Measurements from ENCODE around the gene CPN2. TPM values are rescaled to one million over a fixed set of nuclear protein-coding genes. Genes with fewer than 3 reads are reported as not detected.

Gene CPN2
- total RNA-seq, 1 donor from 2014 or later: not detected

DNA sequence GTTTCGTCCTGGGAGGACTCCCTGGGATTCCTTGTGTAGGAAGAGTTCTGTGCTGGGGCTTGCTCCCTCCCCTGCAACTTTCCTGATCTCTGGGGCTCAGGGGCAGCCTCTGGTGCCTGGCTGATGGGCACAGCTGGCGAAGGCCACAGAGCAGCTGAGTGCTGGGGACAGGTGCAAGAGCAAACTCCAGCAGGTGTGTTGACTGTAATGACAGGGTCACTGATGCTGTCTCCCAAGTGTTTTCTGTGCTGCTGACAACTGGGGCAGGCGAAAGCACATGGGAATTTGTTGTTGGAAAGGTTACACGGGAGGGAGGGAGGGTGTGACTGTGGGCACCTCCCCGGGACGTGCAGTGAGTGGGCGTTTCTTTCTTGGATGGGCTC, 21.6 kb downstream of the CPN2 start:
- no peak for DNase-seq (ENCODE audit: low read depth in 2 of 2)

GRCh38 chr3:194328942-194329582, 22.1 kb downstream of the CPN2 start:
- DNase-seq (ENCODE audit: low read depth in 2 of 2): no peak

DNA sequence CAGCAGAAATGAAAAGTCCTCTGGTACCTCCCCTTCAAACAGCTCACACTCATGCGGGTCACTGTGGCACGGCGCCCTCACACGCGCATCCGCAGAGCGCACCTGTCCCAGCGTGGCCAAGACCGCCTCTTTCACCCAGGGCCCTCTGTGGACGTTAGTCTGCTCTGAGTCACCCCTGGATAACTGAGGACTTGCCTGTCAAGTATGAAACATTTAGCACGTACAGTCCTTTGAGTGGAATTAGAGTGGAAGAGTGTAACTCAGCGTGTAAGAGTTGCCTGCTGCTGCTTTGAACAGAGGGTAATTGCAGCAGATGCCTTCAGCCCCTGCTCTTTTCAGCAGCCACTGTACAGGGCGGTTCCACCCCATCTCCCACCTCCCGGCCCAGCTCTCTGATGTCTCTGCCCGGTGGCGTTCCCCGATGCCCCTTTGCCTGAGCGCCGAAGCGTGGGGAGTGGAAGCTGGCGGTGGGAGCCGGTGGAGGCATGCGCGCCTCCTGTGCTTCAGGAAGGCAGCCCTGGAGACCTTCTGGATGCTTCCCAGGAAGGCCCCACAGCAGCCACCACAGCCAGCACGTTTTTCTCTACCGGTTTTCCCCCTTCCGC, 23.0 kb downstream of the CPN2 start:
- peak in 1 of 2 donors; percentile 25 for DNase-seq (ENCODE audit: low read depth in 2 of 2)

- DNase-seq (ENCODE audit: low read depth in 2 of 2): peak in 1 of 2 donors; percentile 33
Measured at GRCh38 chr3:194327218-194328052, 23.7 kb downstream of the CPN2 start.

GRCh38 chr3:194326968-194327217, 24.2 kb downstream of the CPN2 start:
- no peak for DNase-seq (ENCODE audit: low read depth in 2 of 2)

GRCh38 chr3:194326192-194326967, 24.7 kb downstream of the CPN2 start:
- peak in 1 of 2 donors; percentile 28 for DNase-seq (ENCODE audit: low read depth in 2 of 2)

DNA sequence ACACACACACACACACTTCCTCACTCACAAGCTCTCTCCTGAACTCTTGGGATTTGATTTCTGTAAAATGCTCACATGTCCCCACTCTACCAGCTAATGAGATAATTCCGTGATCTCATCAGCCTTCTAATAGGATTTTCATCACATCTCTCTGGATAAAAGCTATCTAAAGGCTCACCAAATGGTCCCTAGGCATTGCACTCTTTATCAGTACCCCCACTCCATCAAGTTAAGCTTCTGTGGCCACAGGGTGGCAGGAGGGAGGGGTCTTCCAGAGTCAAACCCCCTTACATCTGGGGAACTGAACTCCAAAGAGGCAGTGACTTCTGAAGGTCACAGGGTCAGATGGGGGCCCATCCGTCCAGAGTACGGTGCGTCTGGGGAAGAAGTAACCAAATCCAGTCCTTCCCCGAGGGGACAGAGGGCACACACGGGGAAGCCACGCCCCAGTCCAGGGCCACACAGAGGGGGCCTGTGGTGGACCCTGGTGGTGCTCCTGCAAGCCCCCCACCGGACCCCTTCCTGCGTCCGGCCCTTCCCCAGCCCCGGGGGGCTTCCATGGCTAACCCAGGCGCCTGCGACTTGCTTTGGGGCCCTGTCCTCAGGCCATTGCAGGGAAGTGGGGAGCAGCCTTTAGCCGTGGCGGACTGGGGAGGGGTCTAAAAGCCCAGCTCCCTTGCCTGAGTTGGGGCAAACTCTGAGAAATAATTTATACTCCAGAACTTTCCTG, 25.5 kb downstream of the CPN2 start:
- DNase-seq (ENCODE audit: low read depth in 2 of 2): no peak

GRCh38 chr3:194324823-194325327, 26.3 kb downstream of the CPN2 start:
- no peak for DNase-seq (ENCODE audit: low read depth in 2 of 2)

- peak in 1 of 2 donors; percentile 72 for DNase-seq (ENCODE audit: low read depth in 2 of 2)
Measured at GRCh38 chr3:194323785-194324735, 27.1 kb downstream of the CPN2 start.

DNA sequence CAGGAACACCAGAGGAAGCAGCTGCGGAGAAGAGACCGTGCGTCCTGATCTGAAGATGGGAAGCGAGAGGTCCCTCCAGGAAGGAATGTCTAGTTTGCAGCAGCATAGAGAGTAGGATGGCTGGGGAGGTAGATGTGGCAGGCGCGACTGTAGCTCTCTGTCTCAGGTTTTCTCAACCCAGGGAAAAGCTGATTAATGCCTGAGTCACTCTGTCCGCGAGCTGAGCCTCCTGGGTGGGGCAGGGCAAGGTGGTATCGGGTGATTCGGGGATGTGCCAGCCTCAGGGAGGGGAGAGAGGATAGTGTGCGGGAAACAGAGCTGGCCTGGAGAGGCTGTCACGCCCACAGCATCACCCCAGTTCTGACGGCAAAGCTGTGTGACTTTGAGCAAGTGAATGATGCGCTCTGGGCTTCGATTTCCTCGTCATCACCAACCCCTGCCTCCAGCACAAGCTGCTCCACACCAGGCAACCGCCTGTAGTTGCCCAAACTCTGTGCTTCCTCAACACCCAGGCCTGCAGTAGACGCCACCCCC, 28.4 kb downstream of the CPN2 start:
- peak in 1 of 2 donors; percentile 56 for DNase-seq (ENCODE audit: low read depth in 2 of 2)

- peak in 1 of 2 donors; percentile 47 for DNase-seq (ENCODE audit: low read depth in 2 of 2)
Measured at GRCh38 chr3:194321693-194322640, 29.2 kb downstream of the CPN2 start.

- DNase-seq (ENCODE audit: low read depth in 2 of 2): no peak
Measured at GRCh38 chr3:194320744-194321243, 30.3 kb downstream of the CPN2 start.

GRCh38 chr3:194320100-194320499, 31.0 kb downstream of the CPN2 start:
- no peak for DNase-seq (ENCODE audit: low read depth in 2 of 2)

DNA sequence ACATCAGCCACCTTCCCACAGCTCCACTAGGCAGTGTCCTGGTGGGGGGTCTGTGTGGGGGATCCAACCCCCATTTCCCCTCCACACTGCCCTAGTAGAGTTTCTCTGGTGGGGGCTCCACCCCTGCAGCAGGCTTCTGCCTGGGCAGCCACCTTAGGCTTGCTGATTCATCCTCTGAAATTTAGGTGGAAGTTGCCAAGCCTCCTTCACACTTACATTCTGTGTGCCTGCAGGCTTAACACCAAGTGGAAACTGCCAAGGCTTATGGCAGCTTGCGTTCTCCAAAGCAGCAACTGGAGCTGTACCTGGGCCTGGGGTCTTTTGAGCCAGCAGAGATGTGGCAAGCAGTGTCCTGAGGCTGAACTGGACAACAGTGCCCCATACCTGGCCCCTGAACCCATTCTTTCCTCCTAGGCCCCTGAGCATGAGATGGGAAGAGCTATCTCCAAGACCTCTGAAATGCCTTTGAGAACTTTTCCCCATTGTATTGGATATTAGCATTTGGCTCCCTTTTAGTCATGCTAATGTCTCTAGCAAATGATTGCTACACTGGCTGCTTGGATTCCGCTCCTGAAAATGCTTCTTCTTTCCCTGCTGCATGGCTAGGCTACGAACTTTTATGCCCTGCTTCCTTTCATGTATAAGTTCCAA, 32.5 kb downstream of the CPN2 start:
- no peak for DNase-seq (ENCODE audit: low read depth in 2 of 2)

DNA sequence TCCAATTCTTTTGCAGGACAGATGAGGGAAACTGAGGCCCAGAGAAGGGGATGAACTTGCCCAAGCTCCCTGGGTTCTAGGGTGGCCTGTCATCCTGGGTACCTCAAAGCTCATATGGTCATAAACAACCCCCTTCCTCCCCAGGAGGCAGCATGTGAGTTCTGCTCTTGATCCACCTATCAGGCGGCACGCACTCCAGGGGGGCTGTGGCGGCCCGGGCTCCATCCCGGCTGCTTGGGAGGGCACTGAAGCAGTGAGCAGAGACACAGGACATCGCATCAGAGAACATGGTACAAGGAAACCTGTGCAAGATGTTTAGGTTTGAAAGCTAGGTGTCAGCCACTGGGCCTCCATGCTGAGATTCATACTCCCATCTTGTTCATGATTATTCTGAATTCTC, 34.2 kb downstream of the CPN2 start:
- no peak for DNase-seq (ENCODE audit: low read depth in 2 of 2)

DNA sequence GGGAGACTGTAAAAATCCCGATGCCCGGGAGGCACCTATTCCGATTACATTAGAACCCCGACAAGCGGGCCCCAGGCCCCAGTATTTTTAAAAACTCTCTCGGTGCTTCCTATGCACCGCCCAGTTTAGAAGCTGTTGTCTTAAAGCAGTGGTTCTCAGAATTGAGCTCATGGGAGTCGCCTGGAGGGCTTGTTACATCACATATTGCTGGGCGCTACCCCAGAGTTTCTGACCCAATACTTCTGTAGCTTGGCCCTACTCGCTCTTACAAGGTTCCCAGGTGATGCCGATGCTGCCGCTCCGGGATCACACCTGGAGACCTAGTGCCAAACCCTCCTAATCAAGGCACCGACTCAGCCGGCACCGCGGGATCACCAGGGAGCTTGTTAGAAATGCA, 35.2 kb downstream of the CPN2 start:
- peak in 1 of 2 donors; percentile 18 for DNase-seq (ENCODE audit: low read depth in 2 of 2)

- peak; percentile 47 to 82 for DNase-seq (ENCODE audit: low read depth in 2 of 2)
Measured at GRCh38 chr3:194315088-194315964, 35.8 kb downstream of the CPN2 start.

All from dermis microvascular lymphatic vessel endothelial cell (primary cell).